Testis (tissue), 2 donors: Measurements from ENCODE around the gene HDC.

Experiments
- POLR2A ChIP-seq: fragments of 450-650 bp; IDR thresholded peaks from one replicate; pipeline ENCODE4 v1.6.1; 2017; ENCODE audit warnings: antibody characterized with exemption, mild to moderate bottlenecking, moderate library complexity
- TF ChIP-seq, protein P1 (sequence below), 3 experiments: fragments of 450-650 bp in 2 of 3; fragments of 200-600 bp in 1 of 3; sonication (generic) in 1 of 3; IDR thresholded peaks; one replicate each; pipeline ENCODE4 v1.5.1; 2016 to 2019; ENCODE audit warnings: antibody characterized with exemption in 3 of 3, mild to moderate bottlenecking in 2 of 3, moderate library complexity in 1 of 3

DNA sequence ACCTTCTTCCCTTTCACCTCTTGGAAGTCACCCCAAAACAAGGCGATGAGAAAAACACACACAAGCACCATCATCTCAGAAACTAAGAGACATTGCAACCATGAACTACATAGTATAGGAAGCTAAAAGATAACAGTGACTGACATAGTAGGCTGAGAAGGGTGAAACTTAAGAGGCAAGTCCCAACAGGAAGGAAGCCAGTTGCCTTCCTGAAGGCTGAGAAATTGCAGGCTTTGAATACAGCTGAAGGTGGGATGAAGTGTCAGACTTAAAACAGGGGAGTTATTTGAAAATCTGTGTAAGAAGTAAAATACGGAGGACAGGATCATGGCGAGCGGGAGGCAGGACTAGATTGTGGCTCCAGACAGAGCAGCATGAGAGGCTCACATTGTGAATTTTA lies 55.7 kb downstream of the HDC start:
- no peak for TF ChIP-seq POLR2A
- TF ChIP-seq, protein P1, sequence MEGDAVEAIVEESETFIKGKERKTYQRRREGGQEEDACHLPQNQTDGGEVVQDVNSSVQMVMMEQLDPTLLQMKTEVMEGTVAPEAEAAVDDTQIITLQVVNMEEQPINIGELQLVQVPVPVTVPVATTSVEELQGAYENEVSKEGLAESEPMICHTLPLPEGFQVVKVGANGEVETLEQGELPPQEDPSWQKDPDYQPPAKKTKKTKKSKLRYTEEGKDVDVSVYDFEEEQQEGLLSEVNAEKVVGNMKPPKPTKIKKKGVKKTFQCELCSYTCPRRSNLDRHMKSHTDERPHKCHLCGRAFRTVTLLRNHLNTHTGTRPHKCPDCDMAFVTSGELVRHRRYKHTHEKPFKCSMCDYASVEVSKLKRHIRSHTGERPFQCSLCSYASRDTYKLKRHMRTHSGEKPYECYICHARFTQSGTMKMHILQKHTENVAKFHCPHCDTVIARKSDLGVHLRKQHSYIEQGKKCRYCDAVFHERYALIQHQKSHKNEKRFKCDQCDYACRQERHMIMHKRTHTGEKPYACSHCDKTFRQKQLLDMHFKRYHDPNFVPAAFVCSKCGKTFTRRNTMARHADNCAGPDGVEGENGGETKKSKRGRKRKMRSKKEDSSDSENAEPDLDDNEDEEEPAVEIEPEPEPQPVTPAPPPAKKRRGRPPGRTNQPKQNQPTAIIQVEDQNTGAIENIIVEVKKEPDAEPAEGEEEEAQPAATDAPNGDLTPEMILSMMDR (IDR thresholded peaks at IDR 0.05) = no peak
